ENCODE results near the gene B4GALT1.

GRCh38 chr9:33125871-33126823 is 41.0 kb downstream of the B4GALT1 start:
- no peak for TF ChIP-seq CTCF (conservative IDR thresholded peaks at IDR 0.05 in 1 of 2, IDR thresholded peaks at IDR 0.05 in 1 of 2; ENCODE audit: low read depth in 1 of 2, low read length in 2 of 2)
- TF ChIP-seq EZH2 (IDR thresholded peaks at IDR 0.05; ENCODE audit: low read length, missing control alignments): no peak
